GM21367 (cell line): ENCODE data around the gene PIGZ.

Experiments used
- ATAC-seq: cut with Tn5 transposase; IDR thresholded peaks from one replicate; pipeline ENCODE4 v1.9.1; 2021; ENCODE audit not compliant: unreplicated experiment

PIGZ gene

GRCh38 chr3:196918968-196919367 is 49.7 kb downstream of the PIGZ start:
- ATAC-seq, result no peak

DNA sequence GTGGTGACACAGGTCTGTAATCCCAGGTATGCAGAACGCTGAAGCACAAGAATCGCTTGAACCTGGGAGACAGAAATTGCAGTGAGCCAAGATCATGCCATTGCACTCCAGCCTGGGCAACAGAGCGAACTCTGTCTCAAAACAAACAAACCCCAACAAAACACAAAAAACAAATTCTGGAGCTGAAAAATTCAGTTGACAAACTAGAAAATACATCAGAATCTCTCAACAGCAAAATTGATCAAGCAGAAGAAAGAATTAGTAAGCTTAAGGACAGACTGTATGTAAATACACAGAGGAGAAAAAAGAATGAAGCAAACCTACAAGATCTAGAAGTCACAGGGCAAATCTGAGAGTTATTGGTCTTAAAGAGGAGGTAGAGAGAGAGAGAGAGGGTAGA is 51.6 kb downstream of the PIGZ start:
- ATAC-seq, result no peak

DNA sequence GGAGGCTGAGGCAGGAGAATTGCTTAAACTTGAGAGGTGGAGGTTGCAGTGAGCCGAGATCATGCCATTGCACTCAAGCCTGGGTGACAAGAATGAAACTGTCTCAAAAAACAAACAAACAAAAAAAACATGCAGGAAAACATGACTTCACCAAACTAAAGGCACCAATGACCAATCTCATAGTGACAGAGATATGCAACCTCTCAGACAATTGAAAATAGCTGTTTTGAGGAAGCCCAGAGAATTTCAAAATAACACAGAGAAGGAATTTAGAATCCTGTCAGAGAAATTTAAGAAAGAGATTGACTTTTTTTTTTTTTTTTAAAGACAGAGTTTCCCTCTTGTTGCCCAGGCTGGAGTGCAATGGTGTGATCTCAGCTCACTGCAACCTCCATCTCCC is 52.4 kb downstream of the PIGZ start:
- ATAC-seq, result no peak

DNA sequence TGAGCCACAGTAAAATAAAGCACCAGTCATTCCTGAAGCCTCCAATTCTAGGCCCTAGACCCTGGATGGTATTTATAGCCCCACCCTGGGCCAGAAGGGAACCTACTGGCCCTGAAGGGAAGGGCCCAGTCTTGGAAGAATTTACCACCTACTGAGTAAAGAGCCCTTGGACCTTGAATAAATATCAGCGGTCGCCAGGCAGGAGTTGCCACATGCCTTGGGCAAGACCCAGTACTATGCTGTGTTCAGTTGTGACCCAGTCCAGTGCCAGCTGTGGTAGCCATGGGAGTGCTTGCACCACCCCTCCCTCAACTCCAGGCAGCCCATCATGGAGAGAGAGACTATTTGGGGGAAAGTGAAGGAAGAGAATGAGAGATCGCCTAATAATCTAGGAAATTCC is 53.3 kb downstream of the PIGZ start:
- no peak for ATAC-seq

DNA sequence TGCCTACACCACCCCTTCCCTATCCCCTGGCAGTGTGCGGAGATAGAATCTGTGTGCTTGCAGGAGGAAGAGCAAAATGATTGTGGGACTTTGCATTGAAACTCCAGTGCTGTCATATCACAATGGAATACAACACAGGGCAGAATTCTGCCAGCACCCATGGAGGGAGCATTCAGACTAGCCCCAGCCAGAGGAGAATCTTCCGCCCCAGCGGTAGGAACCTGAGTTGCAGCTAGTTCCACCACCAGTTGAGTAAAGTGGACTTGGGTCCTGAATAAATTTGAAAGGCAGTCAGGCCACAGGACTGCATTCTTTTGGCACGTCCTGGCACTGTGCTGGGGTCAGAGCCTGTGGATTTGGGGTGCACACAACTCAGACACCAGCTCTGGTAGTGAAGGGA is 53.8 kb downstream of the PIGZ start:
- ATAC-seq, result no peak

- ATAC-seq, result no peak
These were observed 64.9 kb downstream of the PIGZ start for GRCh38 chr3:196903740-196904139.

DNA sequence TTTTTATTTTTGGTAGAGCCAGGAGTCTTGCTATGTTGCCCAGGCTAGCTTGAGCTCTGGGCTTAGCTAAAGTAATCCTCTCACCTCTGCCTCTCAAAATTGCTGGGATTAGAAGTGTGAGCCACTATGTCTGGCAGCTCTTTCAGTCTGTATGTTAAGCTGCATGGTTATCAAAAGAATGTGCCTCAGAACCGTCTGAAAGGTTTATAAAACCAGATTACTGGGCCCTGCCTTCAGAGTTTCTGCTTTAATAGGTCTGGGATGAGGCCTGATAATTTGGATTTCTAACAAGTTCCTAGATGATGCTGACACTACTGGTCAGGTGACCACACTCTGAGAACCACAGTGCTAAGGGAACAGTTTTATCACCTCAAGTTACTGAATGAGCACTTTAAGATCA is 66.3 kb downstream of the PIGZ start:
- no peak for ATAC-seq

DNA sequence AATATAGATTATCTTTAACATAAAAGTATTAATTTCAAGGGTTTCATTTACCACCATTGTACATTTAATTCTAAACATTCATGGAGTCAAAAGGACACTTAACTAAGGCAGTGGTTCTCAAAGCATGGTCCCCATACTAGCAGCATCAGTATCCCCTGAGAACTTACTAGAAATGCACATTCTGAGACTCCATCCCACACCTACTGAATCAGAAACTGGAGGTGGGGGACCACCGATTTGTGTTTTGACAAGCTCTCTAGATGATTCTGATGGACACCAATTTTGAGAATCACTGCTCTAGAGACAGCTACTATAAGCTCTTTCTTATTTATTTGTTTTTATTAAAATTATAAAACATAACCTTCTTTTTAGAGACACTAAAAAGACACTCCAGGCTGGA is 66.9 kb downstream of the PIGZ start:
- no peak for ATAC-seq
